Trophoblast cell (in vitro differentiated cells and primary cell): ENCODE results near the gene GSE1.

Source experiments
- DNase-seq, 2 donors: peaks; one replicate each; pipeline ENCODE4 v3.0.0-alpha.2; 2016
- H2AFZ ChIP-seq: 2 replicates; pipeline ENCODE4 v1.6.1; 2013; ENCODE audit warnings: low read length, moderate library complexity, mild to moderate bottlenecking; ENCODE audit not compliant: insufficient read depth, poor library complexity
- H2AK5ac ChIP-seq: 2 replicates; pipeline ENCODE4 v1.6.1; 2013; ENCODE audit warnings: mild to moderate bottlenecking, low read length
- H2BK120ac ChIP-seq: 2 replicates; pipeline ENCODE4 v1.6.1; 2013; ENCODE audit warnings: low read length, mild to moderate bottlenecking, moderate library complexity; ENCODE audit not compliant: insufficient read depth, poor library complexity
- H2BK12ac ChIP-seq: 2 replicates; pipeline ENCODE4 v1.6.1; 2013; ENCODE audit warnings: mild to moderate bottlenecking, low read length, moderate library complexity
- H2BK5ac ChIP-seq: 2 replicates; pipeline ENCODE4 v1.6.1; 2013; ENCODE audit warnings: low read length, low read depth, moderate library complexity, mild to moderate bottlenecking; ENCODE audit not compliant: poor library complexity
- H3K14ac ChIP-seq: 2 replicates; pipeline ENCODE4 v1.6.1; 2013; ENCODE audit warnings: mild to moderate bottlenecking, low read length
- H3K18ac ChIP-seq: 2 replicates; pipeline ENCODE4 v1.6.1; 2013; ENCODE audit warnings: mild to moderate bottlenecking, low read length
- H3K23ac ChIP-seq: 2 replicates; pipeline ENCODE4 v1.6.1; 2013; ENCODE audit warnings: low read length
- H3K27ac ChIP-seq: 2 replicates; pipeline ENCODE4 v1.5.1; 2013; ENCODE audit warnings: low read depth, mild to moderate bottlenecking, inconsistent platforms, low read length, moderate library complexity
- H3K27me3 ChIP-seq: 2 replicates; pipeline ENCODE4 v1.6.1; 2013; ENCODE audit warnings: inconsistent platforms, mild to moderate bottlenecking, low read length, moderate library complexity; ENCODE audit not compliant: insufficient read depth
- H3K36me3 ChIP-seq, 2 experiments: 1 replicate in 1 of 2; 2 replicates in 1 of 2; pipeline ENCODE4 v1.6.1; 2013; ENCODE audit warnings: low read length in 2 of 2, mild to moderate bottlenecking in 2 of 2, moderate library complexity in 1 of 2; ENCODE audit not compliant: insufficient read depth in 2 of 2, control insufficient read depth in 1 of 2
- H3K4ac ChIP-seq: 2 replicates; pipeline ENCODE4 v1.6.1; 2013; ENCODE audit warnings: low read depth, mild to moderate bottlenecking, low read length, moderate library complexity
- H3K4me1 ChIP-seq, 2 experiments: 1 replicate in 1 of 2; 2 replicates in 1 of 2; pipeline ENCODE4 v1.6.1; 2013; ENCODE audit warnings: low read length in 2 of 2, mild to moderate bottlenecking in 2 of 2, moderate library complexity in 1 of 2; ENCODE audit not compliant: insufficient read depth in 2 of 2, control insufficient read depth in 1 of 2
- H3K4me2 ChIP-seq: 2 replicates; pipeline ENCODE4 v1.6.1; 2013; ENCODE audit warnings: inconsistent platforms, mild to moderate bottlenecking, low read length, moderate library complexity
- H3K4me3 ChIP-seq: 2 replicates; pipeline ENCODE4 v1.5.1; 2013; ENCODE audit warnings: mild to moderate bottlenecking, low read depth, low read length, inconsistent platforms
- H3K79me1 ChIP-seq: one replicate; pipeline ENCODE4 v1.6.1; 2013; ENCODE audit warnings: low read length
- H3K79me2 ChIP-seq: 2 replicates; pipeline ENCODE4 v1.6.1; 2013; ENCODE audit warnings: low read length, mild to moderate bottlenecking; ENCODE audit not compliant: control insufficient read depth, insufficient read depth, poor library complexity
- H3K9ac ChIP-seq: 2 replicates; pipeline ENCODE4 v1.6.1; 2013; ENCODE audit warnings: mild to moderate bottlenecking, low read length
- H3K9me3 ChIP-seq: 2 replicates; pipeline ENCODE4 v1.6.1; 2013; ENCODE audit warnings: low read depth, mild to moderate bottlenecking, control low read depth, inconsistent platforms, low read length; ENCODE audit not compliant: insufficient read depth
- H4K12ac ChIP-seq: 2 replicates; pipeline ENCODE4 v1.6.1; 2013; ENCODE audit warnings: low read depth, mild to moderate bottlenecking, low read length, moderate library complexity
- H4K8ac ChIP-seq: 2 replicates; pipeline ENCODE4 v1.6.1; 2013; ENCODE audit warnings: low read depth, mild to moderate bottlenecking, low read length, moderate library complexity
- H4K91ac ChIP-seq: one replicate; pipeline ENCODE4 v1.6.1; 2013; ENCODE audit warnings: low read depth, mild to moderate bottlenecking, low read length, moderate library complexity
- WGBS: extraction: QIAGEN DNeasy Blood & Tissue Kit; methylation state at CpG from one replicate; pipeline ENCODE4 v1.1.7; 2013; ENCODE audit warnings: missing lambda C conversion rate; ENCODE audit not compliant: insufficient read length, insufficient coverage; ENCODE audit errors: extremely low coverage; 5-methylcytosine and 5-hydroxymethylcytosine counted together

GSE1 gene

GRCh38 chr16:85689950-85690320 lies 76.8 kb downstream of the GSE1 start:
- no peak overlapping the region for H3K4me3 ChIP-seq
- peaks cover 5% of the 10 kb centered on the region for H3K79me2 ChIP-seq
- H2BK5ac ChIP-seq, result no peak overlapping the region
- H4K12ac ChIP-seq, result no peak overlapping the region
- no peak overlapping the region for H2AK5ac ChIP-seq
- no peak overlapping the region for H3K4ac ChIP-seq
- no peak overlapping the region for H3K18ac ChIP-seq
- no peaks in the 10 kb centered on the region for H3K9me3 ChIP-seq
- no peaks in the 10 kb centered on the region for H3K79me1 ChIP-seq
- H3K36me3 ChIP-seq, result no peaks in the 10 kb centered on the region
- no peak overlapping the region for H4K91ac ChIP-seq
- no peak overlapping the region for H3K4me2 ChIP-seq
- H2AFZ ChIP-seq, result no peak overlapping the region
- no peak overlapping the region for H2BK12ac ChIP-seq
- H3K4me1 ChIP-seq, result peaks cover 10% of the 10 kb centered on the region in 2 experiments
- H3K27ac ChIP-seq, result no peak overlapping the region
- no peak for DNase-seq
- no peak overlapping the region for H2BK120ac ChIP-seq
- no peak overlapping the region for H3K14ac ChIP-seq
- no peaks in the 10 kb centered on the region for H3K27me3 ChIP-seq
- no peak overlapping the region for H4K8ac ChIP-seq
- H3K9ac ChIP-seq, result no peak overlapping the region
- H3K23ac ChIP-seq, result no peak overlapping the region
- no CpG with 5 or more reads among the region's 9 CpGs for WGBS

GRCh38 chr16:85690469-85691064 lies 77.4 kb downstream of the GSE1 start:
- Histone ChIP-seq H3K4me1 (peaks cover 10% of the 10 kb centered on the region in 2 experiments), H3K36me3 (no peaks in the 10 kb centered on the region), H3K18ac (no peak overlapping the region), H3K4me3 (no peak overlapping the region), H3K23ac (no peak overlapping the region), H3K9ac (no peak overlapping the region), H3K4ac (no peak overlapping the region), H2AFZ (no peak overlapping the region), H3K4me2 (no peak overlapping the region), H3K9me3 (no peaks in the 10 kb centered on the region), H3K27ac (no peak overlapping the region), H4K12ac (no peak overlapping the region), H3K14ac (no peak overlapping the region), H4K91ac (no peak overlapping the region), H2AK5ac (no peak overlapping the region), H3K79me2 (peaks cover 5% of the 10 kb centered on the region), H4K8ac (no peak overlapping the region), H3K27me3 (no peaks in the 10 kb centered on the region), H3K79me1 (no peaks in the 10 kb centered on the region), H2BK12ac (no peak overlapping the region), H2BK5ac (no peak overlapping the region), H2BK120ac (no peak overlapping the region)
- peak in 1 of 2 donors; percentile 24 for DNase-seq
- no CpG with 5 or more reads among the region's 7 CpGs for WGBS

- Histone ChIP-seq H2AFZ (no peak overlapping the region), H3K79me1 (no peaks in the 10 kb centered on the region), H2AK5ac (no peak overlapping the region), H3K18ac (no peak overlapping the region), H3K27me3 (no peaks in the 10 kb centered on the region), H3K36me3 (no peaks in the 10 kb centered on the region), H3K9ac (no peak overlapping the region), H4K91ac (no peak overlapping the region), H2BK12ac (no peak overlapping the region), H3K23ac (no peak overlapping the region), H3K9me3 (peaks cover 2% of the 10 kb centered on the region), H3K4me2 (no peak overlapping the region), H3K27ac (no peak overlapping the region), H2BK5ac (no peak overlapping the region), H3K79me2 (no peaks in the 10 kb centered on the region), H3K4me3 (no peak overlapping the region), H4K12ac (no peak overlapping the region), H4K8ac (no peak overlapping the region), H2BK120ac (no peak overlapping the region), H3K14ac (no peak overlapping the region), H3K4ac (no peak overlapping the region), H3K4me1 (no peaks in the 10 kb centered on the region)
- DNase-seq, result no peak
- no CpG with 5 or more reads among the region's 24 CpGs for WGBS
These were observed 82.3 kb downstream of the GSE1 start for GRCh38 chr16:85695196-85696128.

GRCh38 chr16:85696781-85697180 lies 83.7 kb downstream of the GSE1 start:
- no peak overlapping the region for H2AFZ ChIP-seq
- H3K23ac ChIP-seq, result no peak overlapping the region
- H2AK5ac ChIP-seq, result no peak overlapping the region
- no peak overlapping the region for H3K4me3 ChIP-seq
- H3K9me3 ChIP-seq, result peaks cover 2% of the 10 kb centered on the region
- H2BK12ac ChIP-seq, result no peak overlapping the region
- no peak overlapping the region for H4K12ac ChIP-seq
- H4K91ac ChIP-seq, result no peak overlapping the region
- H3K4ac ChIP-seq, result no peak overlapping the region
- no peak overlapping the region for H2BK5ac ChIP-seq
- no peak overlapping the region for H3K27ac ChIP-seq
- no CpG with 5 or more reads among the region's 16 CpGs for WGBS
- H3K14ac ChIP-seq, result no peak overlapping the region
- no peaks in the 10 kb centered on the region for H3K27me3 ChIP-seq
- H3K79me1 ChIP-seq, result no peaks in the 10 kb centered on the region
- no peak overlapping the region for H3K18ac ChIP-seq
- H3K4me2 ChIP-seq, result no peak overlapping the region
- H3K79me2 ChIP-seq, result no peaks in the 10 kb centered on the region
- no peaks in the 10 kb centered on the region for H3K4me1 ChIP-seq
- H2BK120ac ChIP-seq, result no peak overlapping the region
- DNase-seq, result no peak
- no peak overlapping the region for H4K8ac ChIP-seq
- H3K9ac ChIP-seq, result no peak overlapping the region
- no peaks in the 10 kb centered on the region for H3K36me3 ChIP-seq
